PFSK-1 (cell line): Measurements from ENCODE around the gene EML4.

Source experiments
- POLR2AphosphoS5 ChIP-seq: IDR thresholded peaks from 2 replicates; pipeline ENCODE4 v1.6.1; 2012; ENCODE audit warnings: low read depth, mild to moderate bottlenecking, control low read depth, low read length, moderate library complexity
- REST ChIP-seq, 2 experiments: IDR thresholded peaks; 2 replicates each; pipeline versions ENCODE4 v1.6.1 to v1.8.0; 2011 to 2012; ENCODE audit warnings: low read depth in 2 of 2, low read length in 2 of 2, control low read depth in 1 of 2, inconsistent platforms in 1 of 2, mild to moderate bottlenecking in 1 of 2, moderate library complexity in 1 of 2; ENCODE audit not compliant: insufficient read depth in 1 of 2
- TAF1 ChIP-seq: IDR thresholded peaks from 2 replicates; pipeline ENCODE4 v1.6.1; 2012; ENCODE audit warnings: low read length, control low read depth, borderline replicate concordance; ENCODE audit not compliant: insufficient read depth

GRCh38 chr2:42317945-42318344 is 148.8 kb downstream of the EML4 start:
- TF ChIP-seq TAF1 (no peak), POLR2AphosphoS5 (no peak), REST (IDR thresholded peaks at IDR 0.05; ENCODE audit: insufficient read depth in 1 of 2, low read depth in 2 of 2, low read length in 2 of 2) (no peak)
